GM12878 (cell line): ENCODE measurements around the gene MORF4L2. TPM values are rescaled to one million over a fixed set of nuclear protein-coding genes. Genes with fewer than 3 reads are reported as not detected.

Experiments
- ATAC-seq: fragments of 200-7000 bp; cut with Tn5 transposase; 3 replicates; pipeline ENCODE4 v1.9.1; 2020; ENCODE audit warnings: mild to moderate bottlenecking, moderate library complexity
- BruUV-seq: library from RNA; stranded (reverse); fragments of 400-500 nt; replicated peaks from 2 replicates; lab custom pipeline; 2021; lab: Mats Ljungman, UMichigan
- CTCF ChIA-PET: fragments of 300-600 bp; sonication (Branson Sonifier 250); formaldehyde crosslinking; extraction: SDS; loops from one replicate; lab custom pipeline; 2021; ENCODE audit warnings: inconsistent platforms; lab: Yijun Ruan, JAX
- POLR2A ChIA-PET: fragments of 350-600 bp; formaldehyde crosslinking; extraction: SDS; loops from one replicate; lab custom pipeline; 2021; ENCODE audit warnings: inconsistent platforms; lab: Charles Lee
- RAD21 ChIA-PET: fragments of 300-600 bp; sonication (Branson Sonifier 250); formaldehyde crosslinking; loops from one replicate; lab custom pipeline; 2023; ENCODE audit warnings: antibody characterized with exemption; ENCODE audit not compliant: unreplicated experiment; lab: Charles Lee
- SMC1A ChIA-PET: fragments of 300-600 bp; sonication (Branson Sonifier 250); formaldehyde crosslinking; loops from one replicate; lab custom pipeline; 2023; ENCODE audit not compliant: unreplicated experiment, uncharacterized antibody; lab: Charles Lee
- DNase-seq: peaks from one replicate; pipeline ENCODE4 v3.0.0-alpha.2; 2011; ENCODE audit warnings: low read depth, low spot score
- FAIRE-seq: peaks from 3 replicates; lab custom pipeline; 2011; peaks lifted over from hg19 to GRCh38; lab: Jason Lieb, UNC
- H2AFZ ChIP-seq: 2 replicates; pipeline ENCODE4 v1.6.0; 2011; ENCODE audit warnings: low read depth, low read length, control low read depth; ENCODE audit not compliant: control insufficient read depth
- H3K27ac ChIP-seq: 2 replicates; pipeline ENCODE4 v1.5.1; 2011; ENCODE audit warnings: control low read depth; ENCODE audit not compliant: control insufficient read depth, insufficient read depth
- H3K27me3 ChIP-seq, 2 experiments: replicated peaks in 1 of 2; 2 replicates each; pipeline versions ENCODE4 v1.6.0 to v1.6.1; 2011; ENCODE audit warnings: low read length in 1 of 2; ENCODE audit not compliant: control insufficient read depth in 2 of 2, insufficient read depth in 2 of 2
- H3K36me3 ChIP-seq, 2 experiments: 2 replicates each; pipeline ENCODE4 v1.5.1; 2011; ENCODE audit warnings: low read length in 1 of 2; ENCODE audit not compliant: control insufficient read depth in 2 of 2, insufficient read depth in 2 of 2
- H3K4me1 ChIP-seq: 2 replicates; pipeline ENCODE4 v1.6.1; 2011; ENCODE audit warnings: mild to moderate bottlenecking, low read length, moderate library complexity, mixed read lengths; ENCODE audit not compliant: control insufficient read depth, insufficient read depth
- H3K4me2 ChIP-seq: 2 replicates; pipeline ENCODE4 v1.6.0; 2011; ENCODE audit warnings: control low read depth; ENCODE audit not compliant: control insufficient read depth, insufficient read depth
- H3K4me3 ChIP-seq: fragments of 200-600 bp; sonication (generic); 2 replicates; pipeline ENCODE4 v1.5.1; 2016
- H3K79me2 ChIP-seq: 2 replicates; pipeline ENCODE4 v1.6.0; 2011; ENCODE audit warnings: low read length; ENCODE audit not compliant: control insufficient read depth, insufficient read depth
- H3K9ac ChIP-seq: 2 replicates; pipeline ENCODE4 v1.8.0; 2011; ENCODE audit warnings: low read length, control low read depth, mixed read lengths; ENCODE audit not compliant: control insufficient read depth, insufficient read depth
- H3K9me3 ChIP-seq: replicated peaks from 3 replicates; pipeline ENCODE4 v1.5.1; 2011; ENCODE audit warnings: mild to moderate bottlenecking, low read length; ENCODE audit not compliant: control insufficient read depth, insufficient read depth
- H4K20me1 ChIP-seq: 2 replicates; pipeline ENCODE4 v1.6.0; 2011; ENCODE audit not compliant: control insufficient read depth, insufficient read depth
- EED ChIP-seq: sonication (generic); IDR thresholded peaks from 2 replicates; pipeline ENCODE4 v1.6.1; 2016; ENCODE audit warnings: antibody characterized with exemption, low read depth
- EGR1 ChIP-seq, 2 experiments: IDR thresholded peaks; 1 replicate in 1 of 2; 2 replicates in 1 of 2; pipeline ENCODE4 v1.6.1; 2011 to 2012; ENCODE audit warnings: low read depth in 2 of 2, low read length in 2 of 2, borderline replicate concordance in 1 of 2, mild to moderate bottlenecking in 1 of 2, moderate library complexity in 1 of 2
- ETV6 ChIP-seq, 2 experiments: fragments of 450-650 bp in 1 of 2; IDR thresholded peaks in 1 of 2; conservative IDR thresholded peaks in 1 of 2; 2 replicates each; pipeline ENCODE4 v1.6.1; 2014; ENCODE audit warnings: antibody characterized with exemption in 1 of 2, borderline replicate concordance in 1 of 2, low read depth in 1 of 2, mild to moderate bottlenecking in 1 of 2, moderate library complexity in 1 of 2
- EZH2 ChIP-seq: IDR thresholded peaks from 2 replicates; pipeline ENCODE4 v1.6.1; 2012; ENCODE audit warnings: low read depth, mild to moderate bottlenecking, control low read depth, inconsistent platforms, low read length, borderline replicate concordance; ENCODE audit not compliant: control insufficient read depth
- GATAD2B ChIP-seq: fragments of 450-650 bp; conservative IDR thresholded peaks from 2 replicates; pipeline ENCODE4 v1.6.1; 2017; ENCODE audit warnings: low read depth, mild to moderate bottlenecking, moderate library complexity
- HDAC2 ChIP-seq: fragments of 200-600 bp; sonication (generic); IDR thresholded peaks from 2 replicates; pipeline ENCODE4 v1.6.1; 2017
- LARP7 ChIP-seq: fragments of 450-650 bp; IDR thresholded peaks from 2 replicates; pipeline ENCODE4 v1.6.1; 2017; ENCODE audit warnings: mild to moderate bottlenecking
- MTA2 ChIP-seq: fragments of 450-650 bp; IDR thresholded peaks from 2 replicates; pipeline ENCODE4 v1.6.1; 2016; ENCODE audit warnings: low read depth, mild to moderate bottlenecking, moderate library complexity
- NFXL1 ChIP-seq: fragments of 450-650 bp; IDR thresholded peaks from 2 replicates; pipeline ENCODE4 v1.6.1; 2017; ENCODE audit warnings: antibody characterized with exemption, mild to moderate bottlenecking, borderline replicate concordance
- RB1 ChIP-seq: fragments of 450-650 bp; formaldehyde crosslinking; IDR thresholded peaks from 2 replicates; pipeline ENCODE4 v1.6.1; 2017; ENCODE audit warnings: mild to moderate bottlenecking, borderline replicate concordance
- RCOR1 ChIP-seq: conservative IDR thresholded peaks from 2 replicates; pipeline ENCODE4 v1.6.1; 2012; ENCODE audit warnings: low read depth, low read length, improper control_type of control experiment
- SP1 ChIP-seq: IDR thresholded peaks from one replicate; pipeline ENCODE4 v1.6.1; 2011; ENCODE audit warnings: low read depth, low read length
- WGBS: methylation state at CpG from one replicate; pipeline ENCODE4 v1.1.6; 2016; ENCODE audit warnings: low lambda C conversion rate; ENCODE audit not compliant: insufficient replicate concordance, insufficient coverage; ENCODE audit errors: missing lambda C conversion rate; 5-methylcytosine and 5-hydroxymethylcytosine counted together
- in situ Hi-C: fragments of 300-500 bp; cut with MboI; formaldehyde crosslinking; loops from 9 replicates; pipeline ENCODE4 v1.14.3; 2018; ENCODE audit warnings: mixed read lengths
- intact Hi-C: fragments of 100-400 bp; cut with micrococcal nuclease; formaldehyde crosslinking; loops from one replicate; pipeline ENCODE4 v1.14.2; 2022; ENCODE audit not compliant: unreplicated experiment
- polyA plus RNA-seq, 11 experiments: library from polyadenylated mRNA; depleted of rRNA in 4 of 11; unstranded in 6 of 11; stranded (reverse) in 5 of 11; fragments of >200 nt; fragmentation: Nextera tagmentation in 4 of 11; fragmentation: Illumina TruSeq in 1 of 11; extraction: Ambion mirVana in 4 of 11; extraction: Trizol in 1 of 11; gene quantifications; 1 replicate in 1 of 11; 2 replicates in 10 of 11; pipeline versions ENCODE4 v1.2.1 to v1.2.3, GENCODE V29; 2011 to 2016; ENCODE audit warnings: inconsistent platforms in 2 of 11, missing spikeins in 2 of 11, low read depth in 1 of 11
- total RNA-seq, 4 experiments: library from RNA; depleted of rRNA in 3 of 4; stranded (reverse); fragments of >200 nt in 3 of 4; fragmentation: Illumina TruSeq in 1 of 4; extraction: Trizol in 1 of 4; gene quantifications; 2 replicates each; pipeline versions ENCODE4 v1.2.1 to v1.2.3, GENCODE V29; 2013 to 2021
- TF ChIP-seq, protein P1 (sequence below): IDR thresholded peaks from 2 replicates; pipeline ENCODE4 v1.6.1; 2012; ENCODE audit warnings: low read depth, low read length, improper control_type of control experiment
- TF ChIP-seq, protein P2 (sequence below): IDR thresholded peaks from 2 replicates; pipeline ENCODE4 v1.6.1; 2011; ENCODE audit warnings: low read depth, mild to moderate bottlenecking, low read length, moderate library complexity, borderline replicate concordance; ENCODE audit errors: extremely low read depth
- TF ChIP-seq, protein P3 (sequence below), 3 experiments: IDR thresholded peaks in 2 of 3; conservative IDR thresholded peaks in 1 of 3; 2 replicates each; pipeline ENCODE4 v1.5.1; 2011; ENCODE audit warnings: low read depth in 3 of 3, low read length in 3 of 3, mild to moderate bottlenecking in 3 of 3, control low read depth in 2 of 3, moderate library complexity in 2 of 3, inconsistent platforms in 1 of 3, mixed read lengths in 1 of 3; ENCODE audit not compliant: control insufficient read depth in 2 of 3, insufficient read depth in 1 of 3; ENCODE audit errors: extremely low read depth in 1 of 3

The MORF4L2 gene
- total and polyA plus RNA-seq, 10 of the 15 experiments (the other 5 are each of a cell fraction or from before 2014, with no cell fraction given): 118 to 311 (median 199) TPM

DNA sequence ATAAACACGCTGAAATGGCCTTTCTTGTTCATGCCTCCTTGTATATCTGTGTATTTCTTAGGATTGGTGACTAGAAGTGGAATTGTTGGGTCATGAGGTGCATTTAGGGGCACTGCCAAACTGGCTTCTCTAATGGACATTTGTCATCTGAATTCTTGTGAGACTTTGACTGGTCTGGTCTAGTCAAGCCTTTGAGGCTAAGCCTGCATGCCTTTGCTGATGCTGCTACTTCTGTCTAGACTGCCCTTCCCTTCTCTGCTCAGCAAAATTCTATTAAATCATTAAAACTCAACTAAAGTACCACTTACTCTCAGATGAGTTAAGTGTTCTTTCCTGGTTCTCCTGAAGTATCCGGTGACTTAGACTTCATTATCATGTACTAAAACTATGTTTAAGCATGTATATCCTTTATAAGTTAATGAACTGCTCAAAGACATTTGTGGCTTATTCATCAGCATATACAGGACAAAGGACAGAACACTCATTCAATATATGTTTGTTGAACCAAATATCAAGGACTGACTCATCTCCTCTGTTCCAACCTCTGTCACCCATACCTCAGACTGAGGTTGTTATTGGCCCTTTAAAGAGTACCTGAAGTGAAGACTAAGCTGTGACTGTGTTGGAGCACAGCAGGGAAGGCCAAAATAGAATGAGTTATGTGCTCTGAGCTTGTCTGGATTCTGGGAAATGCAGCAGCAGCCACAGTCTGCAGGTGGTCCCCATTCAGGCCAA lies 48.7 kb downstream of the MORF4L2 start:
- BruUV-seq: no TSS peak
- ChIA-PET POLR2A (no interaction called here), RAD21 (no interaction called here)

More for the DNA sequence above, 48.7 kb downstream of the MORF4L2 start:
- CTCF ChIA-PET: interaction anchor here (1.7 kb wide), 1 partner anchor 8 kb away, joined by 5 read pairs; no protein-coding TSS in a partner anchor
- SMC1A ChIA-PET: no interaction called here
- no peaks in the 10 kb centered on the region for H4K20me1 ChIP-seq
- no peaks in the 10 kb centered on the region for H3K36me3 ChIP-seq
- H3K27me3 ChIP-seq: no peaks in the 10 kb centered on the region; a peak in 1 of 4 replicates
- H3K9ac ChIP-seq: no peak overlapping the region
- no peaks in the 10 kb centered on the region for H3K4me1 ChIP-seq
- DNase-seq (no peak), ATAC-seq (no peak), FAIRE-seq (no peak)
- 33% methylated on average over 2 of the region's 2 CpGs for WGBS
- TF ChIP-seq RCOR1 (no peak), ETV6 (conservative IDR thresholded peaks at IDR 0.05 in 1 of 2, IDR thresholded peaks at IDR 0.05 in 1 of 2; ENCODE audit: borderline replicate concordance in 1 of 2, low read depth in 1 of 2) (no peak), RB1 (no peak), SP1 (no peak), NFXL1 (no peak), EGR1 (IDR thresholded peaks at IDR 0.05; ENCODE audit: borderline replicate concordance in 1 of 2, low read depth in 2 of 2, low read length in 2 of 2) (no peak), MTA2 (no peak), EED (no peak), GATAD2B (no peak), HDAC2 (no peak), EZH2 (no peak), LARP7 (no peak)
- TF ChIP-seq, protein P1, sequence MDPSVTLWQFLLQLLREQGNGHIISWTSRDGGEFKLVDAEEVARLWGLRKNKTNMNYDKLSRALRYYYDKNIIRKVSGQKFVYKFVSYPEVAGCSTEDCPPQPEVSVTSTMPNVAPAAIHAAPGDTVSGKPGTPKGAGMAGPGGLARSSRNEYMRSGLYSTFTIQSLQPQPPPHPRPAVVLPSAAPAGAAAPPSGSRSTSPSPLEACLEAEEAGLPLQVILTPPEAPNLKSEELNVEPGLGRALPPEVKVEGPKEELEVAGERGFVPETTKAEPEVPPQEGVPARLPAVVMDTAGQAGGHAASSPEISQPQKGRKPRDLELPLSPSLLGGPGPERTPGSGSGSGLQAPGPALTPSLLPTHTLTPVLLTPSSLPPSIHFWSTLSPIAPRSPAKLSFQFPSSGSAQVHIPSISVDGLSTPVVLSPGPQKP: no peak
- TF ChIP-seq, protein P2, sequence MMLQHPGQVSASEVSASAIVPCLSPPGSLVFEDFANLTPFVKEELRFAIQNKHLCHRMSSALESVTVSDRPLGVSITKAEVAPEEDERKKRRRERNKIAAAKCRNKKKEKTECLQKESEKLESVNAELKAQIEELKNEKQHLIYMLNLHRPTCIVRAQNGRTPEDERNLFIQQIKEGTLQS: no peak
- TF ChIP-seq, protein P3, sequence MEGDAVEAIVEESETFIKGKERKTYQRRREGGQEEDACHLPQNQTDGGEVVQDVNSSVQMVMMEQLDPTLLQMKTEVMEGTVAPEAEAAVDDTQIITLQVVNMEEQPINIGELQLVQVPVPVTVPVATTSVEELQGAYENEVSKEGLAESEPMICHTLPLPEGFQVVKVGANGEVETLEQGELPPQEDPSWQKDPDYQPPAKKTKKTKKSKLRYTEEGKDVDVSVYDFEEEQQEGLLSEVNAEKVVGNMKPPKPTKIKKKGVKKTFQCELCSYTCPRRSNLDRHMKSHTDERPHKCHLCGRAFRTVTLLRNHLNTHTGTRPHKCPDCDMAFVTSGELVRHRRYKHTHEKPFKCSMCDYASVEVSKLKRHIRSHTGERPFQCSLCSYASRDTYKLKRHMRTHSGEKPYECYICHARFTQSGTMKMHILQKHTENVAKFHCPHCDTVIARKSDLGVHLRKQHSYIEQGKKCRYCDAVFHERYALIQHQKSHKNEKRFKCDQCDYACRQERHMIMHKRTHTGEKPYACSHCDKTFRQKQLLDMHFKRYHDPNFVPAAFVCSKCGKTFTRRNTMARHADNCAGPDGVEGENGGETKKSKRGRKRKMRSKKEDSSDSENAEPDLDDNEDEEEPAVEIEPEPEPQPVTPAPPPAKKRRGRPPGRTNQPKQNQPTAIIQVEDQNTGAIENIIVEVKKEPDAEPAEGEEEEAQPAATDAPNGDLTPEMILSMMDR (IDR thresholded peaks at IDR 0.05 in 2 of 3, conservative IDR thresholded peaks at IDR 0.05 in 1 of 3; ENCODE audit: control insufficient read depth in 2 of 3, extremely low read depth in 1 of 3, insufficient read depth in 1 of 3, low read depth in 3 of 3, low read length in 3 of 3): no peak
- H3K4me2 ChIP-seq: no peak overlapping the region
- no peaks in the 10 kb centered on the region for H3K79me2 ChIP-seq
- H3K9me3 ChIP-seq: no peaks in the 10 kb centered on the region
- no peak overlapping the region for H3K27ac ChIP-seq
- intact Hi-C loops: no loop called here
- no peak overlapping the region for H3K4me3 ChIP-seq
- H2AFZ ChIP-seq: no peak overlapping the region
- in situ Hi-C loops: no loop called here
